Neural progenitor cell (in vitro differentiated cells): Measurements from ENCODE around the gene OSBPL8.

Experiments used
- EZH2 ChIP-seq: fragments of 200-600 bp; sonication (generic); IDR thresholded peaks from 2 replicates; pipeline ENCODE4 v1.6.1; 2017; ENCODE audit warnings: antibody characterized with exemption, mild to moderate bottlenecking, moderate library complexity
- EZH2phosphoT487 ChIP-seq: fragments of 200-600 bp; sonication (generic); IDR thresholded peaks from 2 replicates; pipeline ENCODE4 v1.6.1; 2017; ENCODE audit warnings: antibody characterized with exemption
- TF ChIP-seq, protein P1 (sequence below): fragments of 200-600 bp; sonication (generic); IDR thresholded peaks from 2 replicates; pipeline ENCODE4 v1.5.1; 2017; ENCODE audit warnings: antibody characterized with exemption, mild to moderate bottlenecking

DNA sequence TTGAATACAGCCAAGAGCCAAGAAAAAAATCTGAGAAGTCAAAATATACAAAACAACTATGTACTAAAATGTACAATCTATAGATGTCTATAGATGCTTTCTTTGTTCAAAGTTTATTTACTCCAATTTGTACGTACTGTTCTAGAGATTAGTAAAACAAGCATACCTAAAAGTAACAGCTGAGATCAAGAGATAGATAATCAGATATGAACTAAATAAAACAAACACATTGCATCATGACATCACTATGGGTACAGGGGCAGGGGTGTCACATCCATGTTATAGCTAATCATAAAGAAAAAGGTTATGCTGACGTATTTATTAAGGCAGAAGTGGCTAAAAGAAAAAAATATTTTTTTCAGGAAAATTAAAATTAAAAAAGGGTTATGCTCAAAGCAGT lies 139.3 kb downstream of the OSBPL8 start:
- TF ChIP-seq, protein P1, sequence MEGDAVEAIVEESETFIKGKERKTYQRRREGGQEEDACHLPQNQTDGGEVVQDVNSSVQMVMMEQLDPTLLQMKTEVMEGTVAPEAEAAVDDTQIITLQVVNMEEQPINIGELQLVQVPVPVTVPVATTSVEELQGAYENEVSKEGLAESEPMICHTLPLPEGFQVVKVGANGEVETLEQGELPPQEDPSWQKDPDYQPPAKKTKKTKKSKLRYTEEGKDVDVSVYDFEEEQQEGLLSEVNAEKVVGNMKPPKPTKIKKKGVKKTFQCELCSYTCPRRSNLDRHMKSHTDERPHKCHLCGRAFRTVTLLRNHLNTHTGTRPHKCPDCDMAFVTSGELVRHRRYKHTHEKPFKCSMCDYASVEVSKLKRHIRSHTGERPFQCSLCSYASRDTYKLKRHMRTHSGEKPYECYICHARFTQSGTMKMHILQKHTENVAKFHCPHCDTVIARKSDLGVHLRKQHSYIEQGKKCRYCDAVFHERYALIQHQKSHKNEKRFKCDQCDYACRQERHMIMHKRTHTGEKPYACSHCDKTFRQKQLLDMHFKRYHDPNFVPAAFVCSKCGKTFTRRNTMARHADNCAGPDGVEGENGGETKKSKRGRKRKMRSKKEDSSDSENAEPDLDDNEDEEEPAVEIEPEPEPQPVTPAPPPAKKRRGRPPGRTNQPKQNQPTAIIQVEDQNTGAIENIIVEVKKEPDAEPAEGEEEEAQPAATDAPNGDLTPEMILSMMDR: no peak
- TF ChIP-seq EZH2: no peak
- no peak for TF ChIP-seq EZH2phosphoT487
